H54 (cell line): ENCODE data around the gene RSPO4.

Source experiments
- DNase-seq: peaks from one replicate; pipeline ENCODE4 v3.0.0; 2011; ENCODE audit warnings: low spot score, mixed read lengths; ENCODE audit not compliant: insufficient read length
- FAIRE-seq: peaks from 3 replicates; lab custom pipeline; 2011; peaks lifted over from hg19 to GRCh38; lab: Jason Lieb, UNC
- POLR2A ChIP-seq: IDR thresholded peaks from 2 replicates; pipeline ENCODE4 v1.6.1; 2011; ENCODE audit warnings: low read depth, mild to moderate bottlenecking, low read length

The RSPO4 gene

DNA sequence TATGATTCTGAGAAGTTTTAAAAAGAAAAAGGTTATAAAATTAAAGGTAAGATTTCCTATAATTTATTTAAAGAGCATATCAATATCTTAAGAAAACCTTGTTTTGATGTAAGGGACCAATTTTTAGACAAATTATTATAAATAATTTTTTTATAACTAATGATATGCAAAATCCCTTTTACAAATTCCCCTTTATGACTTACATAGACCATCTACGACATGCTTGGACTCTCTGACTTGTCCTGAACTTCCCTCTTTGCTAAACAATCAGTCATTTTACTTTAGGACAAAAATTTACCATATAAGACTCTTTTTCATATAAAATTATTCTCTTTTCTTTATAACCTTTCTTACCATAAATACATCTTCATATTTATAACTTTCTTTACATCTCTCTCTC lies 70.7 kb downstream of the RSPO4 start:
- no peak for FAIRE-seq
- DNase-seq: no peak
- TF ChIP-seq POLR2A: no peak

DNA sequence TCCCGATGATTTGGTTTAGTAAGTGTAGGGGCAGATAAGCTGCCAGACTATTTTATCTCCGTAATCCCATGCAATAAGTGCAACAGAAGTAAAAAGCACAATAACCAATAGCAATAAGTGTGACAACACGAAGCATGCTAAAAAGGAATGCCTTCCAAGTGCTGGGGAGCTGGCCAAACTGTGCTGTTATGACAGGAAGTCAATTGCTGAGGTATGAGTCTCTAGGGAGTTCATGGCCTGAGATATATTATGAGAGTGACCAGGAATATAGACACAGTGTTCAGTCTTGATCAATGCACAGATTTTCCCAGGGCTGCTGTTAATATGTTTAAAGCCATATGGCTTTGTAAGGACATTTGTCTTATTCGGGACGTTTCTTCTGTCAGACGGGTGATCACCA lies 75.4 kb downstream of the RSPO4 start:
- no peak for TF ChIP-seq POLR2A
- FAIRE-seq (no peak), DNase-seq (no peak)

DNA sequence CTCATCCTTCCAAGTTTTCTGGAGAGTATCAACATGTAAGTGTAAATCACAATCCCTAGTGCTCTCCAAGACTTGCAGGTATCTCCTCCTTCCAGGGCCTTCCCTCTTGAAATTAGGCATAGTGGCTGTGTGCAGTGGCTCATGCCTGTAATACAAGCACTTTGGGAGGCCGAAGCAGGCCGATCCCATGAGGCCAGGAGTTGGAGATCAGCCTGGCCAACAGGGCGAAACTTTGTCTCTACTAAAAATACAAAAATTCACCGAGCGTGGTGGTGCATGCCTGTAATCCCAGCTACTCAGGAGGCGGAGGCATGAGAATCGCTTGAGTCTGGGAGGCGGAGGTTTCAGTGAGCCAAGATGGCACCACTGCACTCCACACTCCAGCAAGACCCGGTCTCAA lies 76.6 kb downstream of the RSPO4 start:
- no peak for TF ChIP-seq POLR2A
- DNase-seq (no peak), FAIRE-seq (no peak)

DNA sequence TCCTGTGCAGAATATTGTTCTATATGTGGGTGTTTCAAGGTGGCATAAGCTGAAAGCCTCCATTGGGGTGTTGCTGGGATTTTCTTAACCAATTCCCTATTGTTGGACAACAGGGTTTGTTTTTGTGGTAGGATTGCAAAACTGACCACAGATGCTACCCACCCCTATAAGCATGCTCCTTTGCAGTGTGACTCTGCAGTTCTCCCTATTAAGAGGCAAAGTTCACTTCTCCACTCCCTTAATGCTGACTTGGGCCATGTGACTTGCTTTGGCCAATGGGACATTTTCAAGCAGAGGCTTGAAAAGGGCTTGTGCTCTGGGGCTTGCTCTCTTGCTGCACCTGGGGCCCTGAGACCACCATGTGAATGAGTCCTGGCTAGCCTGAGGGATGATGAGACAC lies 77.5 kb downstream of the RSPO4 start:
- no peak for DNase-seq
- no peak for FAIRE-seq

DNA sequence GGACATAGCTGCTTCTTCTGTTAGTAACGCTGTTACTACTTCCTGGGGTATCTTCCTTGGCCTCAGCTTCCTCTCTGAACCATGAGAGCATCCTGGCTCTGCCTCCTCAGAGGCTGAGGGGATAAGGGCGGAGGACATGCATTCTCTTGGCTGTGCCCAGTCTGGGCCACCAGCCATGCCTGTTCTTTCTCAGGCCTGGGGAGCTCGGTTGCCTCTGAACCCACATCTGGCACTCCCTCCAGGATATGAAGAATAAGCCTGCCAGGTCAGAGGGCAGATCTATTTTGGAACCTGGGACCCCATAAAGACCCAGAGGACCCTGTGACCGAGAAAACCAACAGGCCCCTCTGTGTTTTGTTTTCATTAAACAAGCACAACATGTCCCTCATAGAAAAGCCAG lies 79.3 kb downstream of the RSPO4 start:
- FAIRE-seq (no peak), DNase-seq (no peak)
- TF ChIP-seq POLR2A: no peak

More for the DNA sequence above, 77.5 kb downstream of the RSPO4 start:
- TF ChIP-seq POLR2A: no peak

DNA sequence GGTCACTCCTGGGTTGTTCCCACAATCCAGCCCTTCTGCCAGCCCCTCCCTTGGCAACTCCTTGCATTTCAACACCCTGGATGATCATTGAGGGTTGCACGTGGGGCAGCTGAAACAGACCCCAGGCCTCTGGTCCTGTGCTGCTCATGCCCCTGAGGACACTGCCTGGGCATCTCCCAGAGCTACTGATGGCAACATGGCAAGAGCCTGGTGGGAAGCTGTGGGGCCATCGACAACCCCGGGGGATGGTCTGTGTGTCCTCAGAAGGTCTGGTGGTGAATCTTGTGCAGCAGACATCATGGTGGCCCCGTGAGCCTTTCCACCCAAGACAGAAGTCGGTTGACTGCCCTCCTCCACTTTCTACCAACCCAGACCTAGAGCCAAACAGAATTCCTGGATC lies 81.0 kb downstream of the RSPO4 start:
- FAIRE-seq: no peak
- no peak for DNase-seq
- no peak for TF ChIP-seq POLR2A

DNA sequence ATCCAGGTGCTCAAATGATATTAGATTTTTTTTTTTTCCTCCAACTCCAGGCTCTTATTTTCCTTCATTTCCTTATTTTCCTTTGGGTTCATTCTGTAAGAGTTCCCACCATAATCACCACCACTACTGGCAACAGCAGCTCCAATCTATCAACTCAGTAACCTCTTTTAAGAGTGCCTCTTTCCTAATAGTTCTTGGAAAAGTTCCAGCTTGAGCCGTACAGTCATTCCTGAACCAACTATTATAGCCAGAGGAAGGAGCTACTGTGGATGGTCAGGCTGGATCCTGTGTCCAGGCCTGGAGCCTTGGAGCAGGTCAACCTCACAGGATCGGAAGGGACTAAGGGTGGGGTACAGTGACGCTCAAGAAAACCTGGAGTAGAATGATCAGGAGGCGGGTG lies 81.8 kb downstream of the RSPO4 start:
- FAIRE-seq: no peak
- no peak for TF ChIP-seq POLR2A
- DNase-seq: no peak

DNA sequence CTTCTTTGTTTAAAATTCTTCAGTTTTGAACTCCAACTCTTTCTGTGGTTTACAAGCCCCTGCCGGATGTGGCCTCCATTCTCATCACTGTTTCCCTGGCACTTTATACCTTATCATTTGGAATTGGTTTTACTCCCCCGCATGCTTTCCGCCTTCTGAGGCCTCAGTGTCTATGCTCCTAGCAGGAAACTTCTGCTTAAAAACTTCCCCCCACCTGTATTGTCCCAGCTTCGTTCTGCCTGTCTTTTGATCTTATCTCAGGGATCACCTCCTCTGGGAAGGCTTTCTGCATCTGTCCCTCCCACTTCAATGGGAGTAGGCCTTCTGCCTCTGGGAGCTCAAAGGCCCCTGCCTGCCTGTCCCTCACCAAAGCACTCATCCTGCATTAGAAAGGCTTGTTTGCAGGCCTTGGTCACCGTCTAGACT lies 82.6 kb downstream of the RSPO4 start:
- TF ChIP-seq POLR2A: no peak
- no peak for FAIRE-seq
- DNase-seq: no peak

DNA sequence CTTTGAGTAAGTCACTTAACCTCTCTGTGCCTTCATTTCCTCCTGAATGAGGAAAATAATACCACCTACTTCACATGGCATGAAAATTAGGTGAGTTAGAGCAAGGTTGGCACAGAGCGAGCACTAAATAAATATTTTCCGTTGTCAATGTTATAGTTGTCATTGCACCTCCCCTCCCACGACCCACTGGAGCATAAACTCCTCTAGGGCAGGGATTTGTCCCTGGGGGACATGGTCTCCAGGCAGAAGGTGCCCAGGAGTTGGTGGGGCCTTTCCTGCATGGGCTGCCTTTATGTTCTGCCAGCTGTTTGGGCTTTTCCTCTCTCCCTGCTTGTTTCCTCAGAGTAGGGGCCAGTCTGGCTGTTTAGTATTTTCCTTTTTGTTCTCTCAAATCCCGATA lies 84.7 kb downstream of the RSPO4 start:
- FAIRE-seq (no peak), DNase-seq (no peak)
- TF ChIP-seq POLR2A: no peak

DNA sequence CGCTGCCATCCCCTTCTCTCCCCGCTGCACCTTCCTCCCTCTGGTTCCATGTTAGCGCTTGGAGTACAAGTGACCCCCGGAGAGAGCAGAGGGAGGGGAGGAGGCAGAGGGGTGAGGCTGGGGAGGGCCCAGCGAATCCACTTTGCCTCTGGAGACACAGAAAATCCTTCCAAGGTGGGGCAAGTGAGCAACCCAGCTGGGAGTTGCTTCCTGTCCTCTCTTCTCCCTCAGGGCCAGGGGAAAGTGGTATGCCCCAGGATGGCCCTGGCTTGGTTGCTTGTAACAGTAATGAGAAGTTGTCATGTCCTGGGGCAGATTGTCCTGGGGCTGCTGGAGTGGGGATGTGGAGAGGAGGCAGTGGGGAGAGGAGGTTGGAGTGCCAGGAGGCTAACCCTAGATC lies 85.3 kb downstream of the RSPO4 start:
- TF ChIP-seq POLR2A: no peak
- DNase-seq (no peak), FAIRE-seq (no peak)

DNA sequence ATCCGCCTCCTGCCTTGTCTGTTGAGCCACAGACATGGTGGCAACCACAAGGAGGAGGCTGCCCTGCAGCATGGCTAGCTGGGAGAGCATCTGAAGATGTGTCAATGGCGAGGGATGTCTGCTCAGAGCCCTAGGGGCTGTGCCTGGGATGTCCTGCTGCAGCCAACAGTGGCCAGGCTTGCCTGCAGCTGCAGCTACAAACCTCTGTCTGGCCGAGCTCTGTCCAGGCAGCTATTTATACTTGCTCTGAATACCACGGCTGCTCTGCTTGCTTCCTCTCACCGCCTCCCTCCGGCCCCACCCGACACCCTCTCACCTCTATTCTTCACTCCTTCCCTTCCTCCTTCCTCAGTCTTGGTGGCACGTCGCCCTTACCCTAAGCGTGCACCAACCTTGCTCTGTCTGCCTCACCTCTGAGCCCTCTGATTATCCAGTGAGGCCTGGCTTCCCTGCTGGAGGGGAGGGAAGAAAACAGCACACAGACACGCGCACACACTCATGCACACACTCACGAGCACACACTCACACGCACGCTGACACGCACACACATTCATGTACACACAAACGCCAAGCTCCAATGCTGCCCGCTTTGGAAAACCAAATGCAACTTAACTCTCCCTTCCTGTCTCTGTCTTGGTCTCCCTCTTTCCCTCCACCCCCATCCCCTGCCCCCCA lies 85.8 kb downstream of the RSPO4 start, which contains the start of gene ANGPT4:
TSS of gene ANGPT4 (minus strand) at position 210 of the 675 bp plus-strand sequence. CDS start at position 90, 120 bp downstream.
- no peak for FAIRE-seq
- no peak for DNase-seq

DNA sequence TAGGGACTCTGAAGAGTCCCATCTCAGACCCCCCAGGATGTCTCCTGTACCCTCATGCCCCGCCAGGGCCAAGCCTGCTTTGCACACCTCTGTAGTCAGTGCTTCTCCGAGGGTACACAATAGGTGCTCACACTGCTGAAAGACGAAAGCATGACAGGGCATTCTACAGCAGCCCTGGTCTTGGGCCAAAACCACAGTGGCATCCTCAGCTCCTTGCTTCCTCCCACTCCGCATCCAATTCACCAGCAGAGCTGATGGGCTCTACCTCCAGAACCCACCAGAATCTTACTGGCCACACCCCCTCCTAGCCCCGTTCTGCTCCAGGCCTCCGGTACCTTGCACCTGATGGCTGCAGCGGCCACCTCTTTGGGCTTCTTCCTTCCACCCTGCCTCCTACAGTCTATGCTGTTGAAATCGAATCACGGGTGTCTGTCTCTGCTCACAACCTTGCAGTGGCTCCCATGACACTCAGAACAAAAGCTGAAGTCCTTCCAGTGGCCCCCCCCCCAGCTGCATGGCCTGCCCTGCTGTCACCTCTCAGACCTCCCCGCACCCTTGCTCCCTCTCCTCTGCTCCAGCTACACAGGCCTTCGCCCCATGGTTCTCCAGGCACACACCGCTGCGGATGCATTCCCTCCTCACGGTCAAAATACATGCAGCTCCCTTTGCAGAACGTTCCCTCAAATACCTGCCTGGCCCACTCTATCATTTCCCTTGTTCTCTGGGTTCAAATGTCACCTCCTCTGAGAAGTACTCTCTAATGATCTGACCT lies 87.2 kb downstream of the RSPO4 start:
- FAIRE-seq (no peak), DNase-seq (no peak)
- no peak for TF ChIP-seq POLR2A

More for the DNA sequence above, 85.8 kb downstream of the RSPO4 start, which contains the start of gene ANGPT4:
- no peak for TF ChIP-seq POLR2A

DNA sequence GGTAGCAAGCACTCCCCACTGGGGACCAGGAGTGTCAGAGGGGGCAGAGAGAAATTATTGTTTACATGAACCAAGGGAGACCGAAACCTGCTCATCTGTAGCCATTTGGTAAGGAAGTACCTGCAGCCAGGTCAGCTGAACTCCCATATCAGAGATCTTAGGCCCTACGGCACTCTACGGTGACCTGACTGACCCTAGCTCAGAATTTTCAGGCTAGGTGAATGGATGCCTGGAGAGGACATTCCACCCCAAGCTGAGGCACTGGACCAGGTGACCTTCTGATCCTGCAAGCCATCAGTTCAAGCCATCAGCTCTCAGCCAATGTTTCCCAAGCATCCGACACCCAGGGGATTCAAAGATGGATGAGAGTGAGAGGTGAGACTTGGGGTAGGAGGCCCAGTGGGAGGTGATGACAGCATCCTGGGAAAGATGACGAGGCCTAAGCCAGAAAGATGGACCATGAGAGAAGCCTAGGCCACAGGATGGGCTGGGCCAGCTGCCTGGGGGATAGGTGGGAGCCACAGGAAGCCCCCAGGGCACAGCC lies 88.7 kb downstream of the RSPO4 start:
- FAIRE-seq: no peak
- no peak for TF ChIP-seq POLR2A
- no peak for DNase-seq

DNA sequence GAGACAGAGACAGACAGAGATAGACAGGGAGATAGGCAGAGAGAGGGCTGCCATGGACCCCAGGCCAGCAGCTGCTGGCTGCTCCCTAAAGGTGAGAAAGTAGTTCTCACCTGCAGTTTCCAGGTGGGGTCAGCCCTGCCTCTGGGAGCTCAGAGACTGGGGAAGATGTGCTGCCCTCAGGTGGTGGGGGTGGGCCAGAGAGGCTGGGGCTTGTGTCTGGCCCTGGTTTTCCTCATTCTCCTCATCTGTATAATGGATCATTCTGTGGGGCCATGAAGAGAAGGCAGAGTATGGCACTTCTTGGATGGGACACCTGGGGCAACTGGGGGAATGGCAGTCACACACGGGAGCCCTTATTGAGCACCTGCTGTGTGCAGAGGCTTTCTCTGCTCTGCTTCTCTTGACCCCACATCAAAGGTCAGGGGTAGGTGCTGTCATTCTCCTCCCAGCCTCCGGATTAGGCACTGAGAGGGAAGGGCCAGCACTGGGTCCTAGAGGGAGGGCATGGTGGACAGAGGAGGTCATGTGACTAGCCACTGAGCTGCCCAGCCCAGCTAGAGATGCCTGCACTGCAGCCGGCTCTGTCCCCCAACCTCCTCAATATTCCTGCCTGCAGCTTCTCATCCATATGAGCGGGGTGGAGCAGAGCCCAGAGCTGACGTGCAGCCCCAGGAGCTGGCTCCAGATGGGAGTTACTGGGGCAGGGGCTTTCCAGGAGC lies 90.1 kb downstream of the RSPO4 start:
- DNase-seq: no peak
- FAIRE-seq: no peak

More for the DNA sequence above, 90.1 kb downstream of the RSPO4 start:
- no peak for TF ChIP-seq POLR2A
